Fibroblast of the conjunctiva (primary cell): Measurements from ENCODE around the gene CD52.
"Not testable (repeated sequence)": the region's sequence is repeated elsewhere in the genome, so short reads cannot be mapped to it uniquely, and the experiment has no call there.

Source experiments
- DNase-seq: peaks from one replicate; pipeline ENCODE4 v3.0.0-alpha.2; 2010; ENCODE audit warnings: low read depth

CD52 gene

GRCh38 chr1:26302733-26303405 is 14.9 kb upstream of the CD52 start:
- peak; percentile 68 for DNase-seq

- no peak for DNase-seq
These were observed 12.0 kb upstream of the CD52 start for GRCh38 chr1:26305667-26306289.

GRCh38 chr1:26306290-26307229 is 11.2 kb upstream of the CD52 start, which contains the start of gene UBXN11:
UBXN11 (minus strand) TSS chr1:26306636; CDS start chr1:26302883, 3,753 bp downstream.
- DNase-seq: peak; percentile 89

- no peak for DNase-seq
These were observed 10.4 kb upstream of the CD52 start for GRCh38 chr1:26307363-26307781.

GRCh38 chr1:26307966-26308899 is 9.5 kb upstream of the CD52 start:
- not testable (repeated sequence) for DNase-seq

- DNase-seq: no peak
These were observed 3.3 kb upstream of the CD52 start for GRCh38 chr1:26314501-26314900.

- DNase-seq: no peak
These were observed 1.6 kb upstream of the CD52 start for GRCh38 chr1:26315874-26316850.

- no peak for DNase-seq
These were observed 612 bp upstream of the CD52 start for GRCh38 chr1:26317146-26317545.

GRCh38 chr1:26318338-26319064 is 743 bp downstream of the CD52 start:
- DNase-seq: no peak

GRCh38 chr1:26320896-26321295 is 3.1 kb downstream of the CD52 start:
- no peak for DNase-seq

- DNase-seq: peak; percentile 75
These were observed 3.7 kb downstream of the CD52 start for GRCh38 chr1:26321315-26322041.

- no peak for DNase-seq
These were observed 4.2 kb downstream of the CD52 start for GRCh38 chr1:26322042-26322331.

- no peak for DNase-seq
These were observed 5.6 kb downstream of the CD52 start for GRCh38 chr1:26323382-26323781.

- no peak for DNase-seq
These were observed 6.8 kb downstream of the CD52 start for GRCh38 chr1:26324550-26324949.

GRCh38 chr1:26327956-26328362 is 10.2 kb downstream of the CD52 start:
- no peak for DNase-seq

- no peak for DNase-seq
These were observed 10.8 kb downstream of the CD52 start for GRCh38 chr1:26328597-26328996.

- DNase-seq: not testable (repeated sequence)
These were observed 11.6 kb downstream of the CD52 start for GRCh38 chr1:26329380-26329779.

GRCh38 chr1:26330276-26330675 is 12.5 kb downstream of the CD52 start:
- no peak for DNase-seq

GRCh38 chr1:26333312-26333711 is 15.6 kb downstream of the CD52 start:
- DNase-seq: not testable (repeated sequence)
